ENCODE measurements around the gene ATG16L2. TPM values are rescaled to one million over a fixed set of nuclear protein-coding genes. Genes with fewer than 3 reads are reported as not detected.

Gene ATG16L2
- total RNA-seq, 1 experiment from 2014 or later, result 16.2 TPM

- DNase-seq, result peak; percentile 48
- peaks cover 7% of the 10 kb centered on the region; the same call in 1 of the 2 replicates for H3K36me3 ChIP-seq (ENCODE audit: low read depth, low read length)
- TF ChIP-seq EZH2phosphoT487 (IDR thresholded peaks at IDR 0.05; ENCODE audit: borderline replicate concordance, low read length), result no peak
- TF ChIP-seq CTCF (conservative IDR thresholded peaks at IDR 0.05; ENCODE audit: low read depth, low read length), result no peak
- no peak for TF ChIP-seq EZH2 (IDR thresholded peaks at IDR 0.05; ENCODE audit: low read length, unreplicated experiment)
Observed at GRCh38 chr11:72812604-72812966, 1.6 kb upstream of the ATG16L2 start.

GRCh38 chr11:72812967-72813739 is 1.1 kb upstream of the ATG16L2 start:
- CTCF ChIA-PET, result interaction anchor here (0.5 to 1.0 kb wide), 4 partner anchors 10 to 414 kb away, joined by 3 to 6 read pairs (median 4); partner anchors contain the start of gene STARD10
- peak overlapping the region; percentile 79 for H3K4me3 ChIP-seq (ENCODE audit: low read length)
- peaks cover 30% of the 10 kb centered on the region for H3K4me1 ChIP-seq (ENCODE audit: insufficient read depth, low read length)
- H3K4me2 ChIP-seq (ENCODE audit: low read length), result peak overlapping the region; percentile 96
- H3F3A ChIP-seq (ENCODE audit: low read length, unreplicated experiment), result no peaks in the 10 kb centered on the region
- H4K20me1 ChIP-seq (ENCODE audit: low read length), result 0 out of 2 replicates have a peak, but pooled peaks cover 7% of the 10 kb centered on the region
- DNase-seq (peak; percentile 85), ATAC-seq (peak; percentile 40)
- no peaks in the 10 kb centered on the region for H3K9me2 ChIP-seq (replicated peaks; ENCODE audit: low read length)
- no peaks in the 10 kb centered on the region for H3K9me3 ChIP-seq (ENCODE audit: low read length)
- no peaks in the 10 kb centered on the region for H3K27me3 ChIP-seq (ENCODE audit: low read length)
- H3K9ac ChIP-seq (ENCODE audit: low read length), result peak overlapping the region; percentile 97
- H3K79me2 ChIP-seq (ENCODE audit: low read length), result peaks cover 31% of the 10 kb centered on the region
- H3K27ac ChIP-seq (ENCODE audit: low read length), result peak overlapping the region; percentile 89
- H3K36me3 ChIP-seq (ENCODE audit: low read depth, low read length), result peaks cover 7% of the 10 kb centered on the region; the same call in 1 of the 2 replicates
- intact Hi-C loops (cut with micrococcal nuclease), result loop anchor here (5.0 kb wide), 1 partner anchor 86 kb away; no protein-coding TSS in a partner anchor
- peak overlapping the region; percentile 85; the same call in 1 of the 2 replicates for H2AFZ ChIP-seq (ENCODE audit: low read length)
- TSS peak; percentile 72 for BruUV-seq (replicated peaks)
- TF ChIP-seq CTCF (conservative IDR thresholded peaks at IDR 0.05; ENCODE audit: low read depth, low read length) (peak; percentile 93), EZH2phosphoT487 (IDR thresholded peaks at IDR 0.05; ENCODE audit: borderline replicate concordance, low read length) (no peak), EZH2 (IDR thresholded peaks at IDR 0.05; ENCODE audit: low read length, unreplicated experiment) (no peak)
- POLR2A ChIA-PET (ENCODE audit: unreplicated experiment), result interaction anchor here (0.6 kb wide), 2 partner anchors 86 to 163 kb away, joined by 3 read pairs; no protein-coding TSS in a partner anchor

More at GRCh38 chr11:72812604-72812966, 1.6 kb upstream of the ATG16L2 start:
- Histone ChIP-seq H2AFZ (ENCODE audit: low read length) (no peak overlapping the region), H3K9me3 (ENCODE audit: low read length) (no peaks in the 10 kb centered on the region), H3F3A (ENCODE audit: low read length, unreplicated experiment) (no peaks in the 10 kb centered on the region), H3K79me2 (ENCODE audit: low read length) (peaks cover 31% of the 10 kb centered on the region), H4K20me1 (ENCODE audit: low read length) (0 out of 2 replicates have a peak, but pooled peaks cover 7% of the 10 kb centered on the region), H3K4me2 (ENCODE audit: low read length) (peak overlapping the region; percentile 96), H3K9me2 (replicated peaks; ENCODE audit: low read length) (no peaks in the 10 kb centered on the region), H3K27me3 (ENCODE audit: low read length) (no peaks in the 10 kb centered on the region), H3K27ac (ENCODE audit: low read length) (no peak overlapping the region), H3K9ac (ENCODE audit: low read length) (peak overlapping the region; percentile 97), H3K4me1 (ENCODE audit: insufficient read depth, low read length) (peaks cover 32% of the 10 kb centered on the region), H3K4me3 (ENCODE audit: low read length) (peak overlapping the region; percentile 79)
- no TSS peak for BruUV-seq (replicated peaks)
- ATAC-seq, result peak; percentile 1
- CTCF ChIA-PET, result interaction anchor here (0.6 to 1.0 kb wide), 2 partner anchors 9 to 87 kb away, joined by 4 to 6 read pairs; no protein-coding TSS in a partner anchor
- POLR2A ChIA-PET (ENCODE audit: unreplicated experiment), result no interaction called here
- intact Hi-C loops (cut with micrococcal nuclease), result loop anchor here (5.0 kb wide), 1 partner anchor 85 kb away; no protein-coding TSS in a partner anchor
